ENCODE data around the gene ANXA11.

DNA sequence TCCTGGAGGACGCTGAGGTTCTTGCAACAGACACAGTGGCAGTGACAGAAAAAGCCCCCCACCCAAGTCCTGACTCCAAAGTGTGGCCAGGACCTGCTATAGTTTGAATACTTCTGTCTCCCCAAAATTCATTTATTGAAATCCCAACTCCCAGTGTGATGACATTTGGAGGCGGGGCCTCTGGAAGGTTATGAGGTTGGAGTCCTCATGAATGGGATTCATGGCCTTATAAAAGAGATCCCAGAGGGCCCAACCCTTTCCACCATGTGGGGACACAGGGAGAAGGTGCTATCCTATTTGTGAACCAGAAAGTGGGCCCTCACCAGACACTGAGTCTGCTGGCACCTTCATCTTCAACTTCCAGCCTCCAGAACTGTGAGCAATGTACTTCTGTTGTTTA, 18.3 kb downstream of the ANXA11 start:
- TF ChIP-seq, protein P1, sequence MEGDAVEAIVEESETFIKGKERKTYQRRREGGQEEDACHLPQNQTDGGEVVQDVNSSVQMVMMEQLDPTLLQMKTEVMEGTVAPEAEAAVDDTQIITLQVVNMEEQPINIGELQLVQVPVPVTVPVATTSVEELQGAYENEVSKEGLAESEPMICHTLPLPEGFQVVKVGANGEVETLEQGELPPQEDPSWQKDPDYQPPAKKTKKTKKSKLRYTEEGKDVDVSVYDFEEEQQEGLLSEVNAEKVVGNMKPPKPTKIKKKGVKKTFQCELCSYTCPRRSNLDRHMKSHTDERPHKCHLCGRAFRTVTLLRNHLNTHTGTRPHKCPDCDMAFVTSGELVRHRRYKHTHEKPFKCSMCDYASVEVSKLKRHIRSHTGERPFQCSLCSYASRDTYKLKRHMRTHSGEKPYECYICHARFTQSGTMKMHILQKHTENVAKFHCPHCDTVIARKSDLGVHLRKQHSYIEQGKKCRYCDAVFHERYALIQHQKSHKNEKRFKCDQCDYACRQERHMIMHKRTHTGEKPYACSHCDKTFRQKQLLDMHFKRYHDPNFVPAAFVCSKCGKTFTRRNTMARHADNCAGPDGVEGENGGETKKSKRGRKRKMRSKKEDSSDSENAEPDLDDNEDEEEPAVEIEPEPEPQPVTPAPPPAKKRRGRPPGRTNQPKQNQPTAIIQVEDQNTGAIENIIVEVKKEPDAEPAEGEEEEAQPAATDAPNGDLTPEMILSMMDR (IDR thresholded peaks at IDR 0.05) = no peak
- TF ChIP-seq POLR2A (IDR thresholded peaks at IDR 0.05) = no peak
- no peak for TF ChIP-seq POLR2AphosphoS5 (IDR thresholded peaks at IDR 0.05)

Measured in prostate gland (tissue), 2 donors.